GM12878 (cell line): Measurements from ENCODE around the gene MTHFS. TPM values are rescaled to one million over a fixed set of nuclear protein-coding genes. Genes with fewer than 3 reads are reported as not detected.
A peak's percentile ranks its signal among the peaks of the same experiment; 100 is the strongest.

Experiments
- ATF7 ChIP-seq: fragments of 450-650 bp; IDR thresholded peaks from 2 replicates; pipeline ENCODE4 v1.6.1; 2016; ENCODE audit warnings: low read depth, mild to moderate bottlenecking
- CHD1 ChIP-seq: IDR thresholded peaks from 2 replicates; pipeline ENCODE4 v1.6.1; 2012; ENCODE audit warnings: low read depth, low read length, improper control_type of control experiment
- CREB1 ChIP-seq: IDR thresholded peaks from 2 replicates; pipeline ENCODE4 v1.6.1; 2012; ENCODE audit warnings: low read depth, mild to moderate bottlenecking, inconsistent platforms
- EP300 ChIP-seq, 2 experiments: fragments of 150-350 bp in 1 of 2; IDR thresholded peaks; 2 replicates each; pipeline ENCODE4 v1.6.1; 2011 to 2012; ENCODE audit warnings: low read depth in 2 of 2, low read length in 2 of 2, borderline replicate concordance in 1 of 2, improper control_type of control experiment in 1 of 2, inconsistent platforms in 1 of 2; ENCODE audit not compliant: control insufficient read depth in 1 of 2
- HDAC2 ChIP-seq: fragments of 200-600 bp; sonication (generic); IDR thresholded peaks from 2 replicates; pipeline ENCODE4 v1.6.1; 2017
- IKZF2 ChIP-seq, 2 experiments: fragments of 450-650 bp; IDR thresholded peaks; 2 replicates each; pipeline ENCODE4 v1.6.1; 2017; ENCODE audit warnings: mild to moderate bottlenecking in 2 of 2, moderate library complexity in 2 of 2
- IRF3 ChIP-seq: fragments of 450-650 bp; IDR thresholded peaks from 2 replicates; pipeline ENCODE4 v1.6.1; 2014; ENCODE audit warnings: mild to moderate bottlenecking
- KLF5 ChIP-seq: fragments of 450-650 bp; IDR thresholded peaks from 2 replicates; pipeline ENCODE4 v1.6.1; 2014; ENCODE audit warnings: mild to moderate bottlenecking; ENCODE audit not compliant: partially characterized antibody
- NR2C2 ChIP-seq: IDR thresholded peaks from 2 replicates; pipeline ENCODE4 v1.6.1; 2011; ENCODE audit warnings: borderline replicate concordance, low read depth; ENCODE audit not compliant: control insufficient read depth, insufficient read length
- NRF1 ChIP-seq: conservative IDR thresholded peaks from 2 replicates; pipeline ENCODE4 v1.6.1; 2011; ENCODE audit warnings: mild to moderate bottlenecking, low read depth, low read length, improper control_type of control experiment
- REST ChIP-seq: IDR thresholded peaks from 2 replicates; pipeline ENCODE4 v1.6.1; 2012; ENCODE audit warnings: mild to moderate bottlenecking, low read depth, low read length
- YY1 ChIP-seq: IDR thresholded peaks from 2 replicates; pipeline ENCODE4 v1.6.1; 2011; ENCODE audit warnings: low read depth, mild to moderate bottlenecking, low read length
- ZBTB11 ChIP-seq: fragments of 450-650 bp; formaldehyde crosslinking; IDR thresholded peaks from 2 replicates; pipeline ENCODE4 v1.5.0; 2022; ENCODE audit warnings: mild to moderate bottlenecking, missing genetic modification characterization
- ZBTB40 ChIP-seq: fragments of 450-650 bp; IDR thresholded peaks from 2 replicates; pipeline ENCODE4 v1.6.1; 2016; ENCODE audit warnings: mild to moderate bottlenecking, moderate library complexity, borderline replicate concordance
- ZNF24 ChIP-seq: fragments of 450-650 bp; IDR thresholded peaks from 2 replicates; pipeline ENCODE4 v1.6.1; 2017; ENCODE audit warnings: antibody characterized with exemption, mild to moderate bottlenecking
- ZNF384 ChIP-seq: IDR thresholded peaks from 2 replicates; pipeline ENCODE4 v1.6.1; 2012; ENCODE audit warnings: low read depth, mild to moderate bottlenecking, low read length, improper control_type of control experiment, borderline replicate concordance
- ZZZ3 ChIP-seq: IDR thresholded peaks from 2 replicates; pipeline ENCODE4 v1.6.1; 2011; ENCODE audit warnings: low read depth; ENCODE audit not compliant: control insufficient read depth, insufficient read length
- polyA plus RNA-seq, 11 experiments: library from polyadenylated mRNA; depleted of rRNA in 4 of 11; unstranded in 6 of 11; stranded (reverse) in 5 of 11; fragments of >200 nt; fragmentation: Nextera tagmentation in 4 of 11; fragmentation: Illumina TruSeq in 1 of 11; extraction: Ambion mirVana in 4 of 11; extraction: Trizol in 1 of 11; gene quantifications; 1 replicate in 1 of 11; 2 replicates in 10 of 11; pipeline versions ENCODE4 v1.2.1 to v1.2.3, GENCODE V29; 2011 to 2016; ENCODE audit warnings: inconsistent platforms in 2 of 11, missing spikeins in 2 of 11, low read depth in 1 of 11
- total RNA-seq, 4 experiments: library from RNA; depleted of rRNA in 3 of 4; stranded (reverse); fragments of >200 nt in 3 of 4; fragmentation: Illumina TruSeq in 1 of 4; extraction: Trizol in 1 of 4; gene quantifications; 2 replicates each; pipeline versions ENCODE4 v1.2.1 to v1.2.3, GENCODE V29; 2013 to 2021

Gene MTHFS
- total and polyA plus RNA-seq, 10 of the 15 experiments (the other 5 are each of a cell fraction or from before 2014, with no cell fraction given), result 14.0 to 81.9 (median 31.8) TPM

GRCh38 chr15:79896634-79897379 lies at the start of gene MTHFS (continued):
- TF ChIP-seq REST, result no peak
- no peak; the same call in 1 of the 2 replicates for TF ChIP-seq CREB1
- no peak for TF ChIP-seq IRF3
- no peak; a peak in 1 of 4 replicates for TF ChIP-seq IKZF2 (IDR thresholded peaks at IDR 0.05)
- TF ChIP-seq NR2C2, result no peak
- TF ChIP-seq CHD1, result no peak
- TF ChIP-seq NRF1, result 0 out of 2 replicates have a peak, but pooled peaks have one; percentile 1
- TF ChIP-seq KLF5, result peak; percentile 53
- TF ChIP-seq ZBTB40, result no peak
- TF ChIP-seq ZNF24, result 0 out of 2 replicates have a peak, but pooled peaks have one; percentile 20
- peak; percentile 90 for TF ChIP-seq YY1
- TF ChIP-seq ZNF384, result no peak
- no peak for TF ChIP-seq ATF7
- TF ChIP-seq ZZZ3, result no peak
- 0 out of 4 replicates have a peak, but pooled peaks of 1 of the 2 experiments have one; percentile 26 for TF ChIP-seq EP300 (IDR thresholded peaks at IDR 0.05; ENCODE audit: borderline replicate concordance in 1 of 2, control insufficient read depth in 1 of 2, low read depth in 2 of 2, low read length in 2 of 2)
- TF ChIP-seq HDAC2, result no peak
- TF ChIP-seq ZBTB11 (CRISPR knock-in tag), result no peak
